OCI-LY7 (cell line): ENCODE results near the gene MT4. TPM values are rescaled to one million over a fixed set of nuclear protein-coding genes. Genes with fewer than 3 reads are reported as not detected.

ENCODE experiments used
- BruUV-seq: library from RNA; stranded (reverse); fragments of 400-500 nt; replicated peaks from 2 replicates; lab custom pipeline; 2021; lab: Mats Ljungman, UMichigan
- CTCF ChIA-PET: fragments of 300-600 bp; sonication (Branson Sonifier 250); formaldehyde crosslinking; loops from one replicate; lab custom pipeline; 2022; ENCODE audit warnings: antibody characterized with exemption; ENCODE audit not compliant: unreplicated experiment; lab: Charles Lee
- POLR2A ChIA-PET: fragments of 300-600 bp; sonication (Branson Sonifier 250); formaldehyde crosslinking; loops from one replicate; lab custom pipeline; 2022; ENCODE audit warnings: antibody characterized with exemption; lab: Charles Lee
- DNase-seq: peaks from one replicate; pipeline ENCODE4 v3.0.0-alpha.2; 2015; ENCODE audit warnings: low spot score
- H2AFZ ChIP-seq: fragments of 200-600 bp; sonication (generic), shearing (Covaris generic); 2 replicates; pipeline ENCODE4 v1.6.1; 2014; ENCODE audit warnings: mild to moderate bottlenecking, antibody characterized with exemption, low read length, moderate library complexity
- H3K27ac ChIP-seq: fragments of 200-600 bp; sonication (generic); 2 replicates; pipeline ENCODE4 v1.5.1; 2014; ENCODE audit warnings: mixed run types, low read depth, mild to moderate bottlenecking, moderate library complexity, low read length, inconsistent platforms; ENCODE audit not compliant: poor library complexity, severe bottlenecking
- H3K36me3 ChIP-seq: fragments of 200-600 bp; sonication (generic); 2 replicates; pipeline ENCODE4 v1.6.1; 2014; ENCODE audit warnings: mild to moderate bottlenecking, antibody characterized with exemption, low read length, moderate library complexity, mixed read lengths; ENCODE audit not compliant: insufficient read depth
- H3K4me1 ChIP-seq: fragments of 200-600 bp; sonication (generic); 2 replicates; pipeline ENCODE4 v1.5.1; 2014; ENCODE audit warnings: mild to moderate bottlenecking, low read length; ENCODE audit not compliant: insufficient read depth, poor library complexity, severe bottlenecking
- H3K4me2 ChIP-seq: fragments of 200-600 bp; sonication (generic); 2 replicates; pipeline ENCODE4 v1.6.1; 2014; ENCODE audit warnings: mild to moderate bottlenecking, low read length
- H3K4me3 ChIP-seq: fragments of 200-600 bp; sonication (generic); 2 replicates; pipeline ENCODE4 v1.5.1; 2014; ENCODE audit warnings: mild to moderate bottlenecking, low read depth, low read length; ENCODE audit not compliant: poor library complexity, severe bottlenecking
- H3K79me2 ChIP-seq: fragments of 200-600 bp; sonication (generic); 2 replicates; pipeline ENCODE4 v1.6.1; 2016; ENCODE audit warnings: low read depth, mild to moderate bottlenecking, low read length, moderate library complexity, mixed read lengths; ENCODE audit not compliant: insufficient read depth
- H3K9me2 ChIP-seq: fragments of 200-600 bp; sonication (generic); 2 replicates; pipeline ENCODE4 v1.6.1; 2016; ENCODE audit warnings: mild to moderate bottlenecking, low read length, mixed read lengths; ENCODE audit not compliant: insufficient read depth
- H3K9me3 ChIP-seq: fragments of 200-600 bp; sonication (generic); 2 replicates; pipeline ENCODE4 v1.6.1; 2014; ENCODE audit warnings: mild to moderate bottlenecking, mixed run types, low read length, mixed read lengths
- H4K20me1 ChIP-seq: fragments of 200-600 bp; sonication (generic); 2 replicates; pipeline ENCODE4 v1.6.1; 2014; ENCODE audit warnings: mild to moderate bottlenecking, antibody characterized with exemption, low read length, moderate library complexity, mixed read lengths; ENCODE audit not compliant: insufficient read depth
- CTCF ChIP-seq: fragments of 200-600 bp; sonication (generic); conservative IDR thresholded peaks from 2 replicates; pipeline ENCODE4 v1.5.1; 2014; ENCODE audit warnings: mild to moderate bottlenecking, antibody characterized with exemption, low read length, moderate library complexity, mixed read lengths
- EZH2phosphoT487 ChIP-seq: fragments of 200-600 bp; sonication (generic); IDR thresholded peaks from 2 replicates; pipeline ENCODE4 v1.6.1; 2018; ENCODE audit warnings: low read depth, borderline replicate concordance, mild to moderate bottlenecking, mixed run types, antibody characterized with exemption, low read length, moderate library complexity, mixed read lengths
- intact Hi-C: fragments of 100-400 bp; cut with micrococcal nuclease; formaldehyde crosslinking; loops from one replicate; pipeline ENCODE4 v1.10.0; 2022; ENCODE audit not compliant: unreplicated experiment
- total RNA-seq, 2 experiments: library from RNA; depleted of rRNA in 1 of 2; stranded (reverse); fragments of >200 nt in 1 of 2; shearing (Covaris generic) in 1 of 2; gene quantifications; 2 replicates each; pipeline ENCODE4 v1.2.3, GENCODE V29; 2014 to 2022

MT4 gene
- total RNA-seq, 2 experiments from 2014 or later, result not detected

- ChIA-PET POLR2A (interaction anchor here (0.7 kb wide), 1 partner anchor 107 kb away, joined by 3 read pairs; the partner anchor contains the start of gene NUDT21), CTCF (interaction anchor here (0.6 kb wide), 1 partner anchor 18 kb away, joined by 3 read pairs; no protein-coding TSS in a partner anchor)
- H3K79me2 ChIP-seq, result no peaks in the 10 kb centered on the region
- no TSS peak for BruUV-seq
- H3K4me1 ChIP-seq, result no peaks in the 10 kb centered on the region
- H3K36me3 ChIP-seq, result no peaks in the 10 kb centered on the region
- H3K4me3 ChIP-seq, result no peak overlapping the region
- no peaks in the 10 kb centered on the region for H3K9me3 ChIP-seq
- TF ChIP-seq CTCF, result no peak
- no peak for TF ChIP-seq EZH2phosphoT487
- H3K4me2 ChIP-seq, result no peak overlapping the region
- intact Hi-C loops, result no loop called here
- H2AFZ ChIP-seq, result no peak overlapping the region
- H3K27ac ChIP-seq, result no peak overlapping the region
- H4K20me1 ChIP-seq, result no peaks in the 10 kb centered on the region
- no peak for DNase-seq
- no peaks in the 10 kb centered on the region for H3K9me2 ChIP-seq
These were observed 6.7 kb upstream of the MT4 start for GRCh38 chr16:56558024-56558747.

DNA sequence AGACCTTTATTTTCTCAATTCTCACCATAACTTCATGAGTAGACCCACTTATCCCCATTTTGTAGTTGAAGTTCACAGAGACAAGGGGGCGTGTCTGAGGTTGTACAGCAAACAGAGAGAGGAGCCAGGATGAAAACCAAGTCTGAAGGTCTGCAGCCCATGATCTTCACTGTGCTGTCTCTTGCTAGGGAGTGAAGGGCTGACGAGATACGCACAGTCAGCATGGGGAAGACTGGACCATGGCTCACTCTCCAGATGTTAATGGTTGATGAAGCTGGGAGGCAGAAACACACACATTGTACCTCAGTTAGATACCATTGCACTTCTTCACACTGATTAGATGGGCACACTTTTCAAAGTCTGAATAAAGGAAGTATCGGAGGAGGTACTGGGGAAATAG is 5.8 kb upstream of the MT4 start:
- TF ChIP-seq CTCF (no peak), EZH2phosphoT487 (no peak)
- DNase-seq, result no peak
- no TSS peak for BruUV-seq
- Histone ChIP-seq H2AFZ (no peak overlapping the region), H3K9me2 (no peaks in the 10 kb centered on the region), H3K36me3 (no peaks in the 10 kb centered on the region), H3K4me2 (no peak overlapping the region), H3K79me2 (no peaks in the 10 kb centered on the region), H3K4me1 (no peaks in the 10 kb centered on the region), H4K20me1 (no peaks in the 10 kb centered on the region), H3K27ac (no peak overlapping the region), H3K4me3 (no peak overlapping the region), H3K9me3 (no peaks in the 10 kb centered on the region)
- ChIA-PET CTCF (no interaction called here), POLR2A (no interaction called here)
- intact Hi-C loops, result no loop called here

DNA sequence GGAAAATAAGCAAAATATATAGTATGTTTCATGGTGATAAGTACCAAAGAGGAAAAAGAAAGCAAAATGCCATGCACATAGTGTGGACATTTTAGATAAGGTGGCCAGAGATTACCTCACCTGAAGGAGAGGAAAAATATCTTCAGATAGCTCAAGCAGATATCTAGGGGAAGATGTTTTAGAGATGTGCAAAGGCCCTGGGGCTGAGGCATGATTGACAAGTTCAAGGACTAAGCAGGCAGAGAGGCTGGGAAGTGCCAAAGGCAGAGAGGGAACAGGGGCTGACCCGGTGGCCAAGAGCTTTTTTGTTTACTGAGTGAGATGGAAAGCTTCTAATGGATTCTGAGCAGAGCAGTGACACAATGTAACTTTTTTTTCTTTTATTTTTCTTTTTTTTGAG is 4.4 kb upstream of the MT4 start:
- CTCF ChIA-PET, result no interaction called here
- Histone ChIP-seq H3K36me3 (no peaks in the 10 kb centered on the region), H3K4me2 (no peak overlapping the region), H2AFZ (no peak overlapping the region), H3K4me3 (no peak overlapping the region), H3K79me2 (no peaks in the 10 kb centered on the region), H3K4me1 (no peaks in the 10 kb centered on the region), H3K27ac (no peak overlapping the region), H4K20me1 (no peaks in the 10 kb centered on the region), H3K9me2 (no peaks in the 10 kb centered on the region), H3K9me3 (no peaks in the 10 kb centered on the region)
- DNase-seq, result no peak
- BruUV-seq, result no TSS peak
- intact Hi-C loops, result no loop called here
- TF ChIP-seq EZH2phosphoT487, result no peak
- no peak for TF ChIP-seq CTCF
- POLR2A ChIA-PET, result interaction anchor here (0.6 to 1.1 kb wide), 4 partner anchors 9 to 142 kb away, joined by 3 to 4 read pairs (median 3); no protein-coding TSS in a partner anchor
